Lower leg skin (tissue), 3 donors: ENCODE data around the gene SRGAP1.

ENCODE experiments used
- POLR2A ChIP-seq, 2 donors: fragments of 450-650 bp; IDR thresholded peaks; one replicate each; pipeline ENCODE4 v1.6.1; 2016 to 2017; ENCODE audit warnings: antibody characterized with exemption in 2 of 2, mild to moderate bottlenecking in 1 of 2, moderate library complexity in 1 of 2
- TF ChIP-seq, protein P1 (sequence below), 3 donors: fragments of 450-650 bp; IDR thresholded peaks; one replicate each; pipeline ENCODE4 v1.5.1; 2016; ENCODE audit warnings: antibody characterized with exemption in 3 of 3, mild to moderate bottlenecking in 3 of 3, moderate library complexity in 2 of 3

DNA sequence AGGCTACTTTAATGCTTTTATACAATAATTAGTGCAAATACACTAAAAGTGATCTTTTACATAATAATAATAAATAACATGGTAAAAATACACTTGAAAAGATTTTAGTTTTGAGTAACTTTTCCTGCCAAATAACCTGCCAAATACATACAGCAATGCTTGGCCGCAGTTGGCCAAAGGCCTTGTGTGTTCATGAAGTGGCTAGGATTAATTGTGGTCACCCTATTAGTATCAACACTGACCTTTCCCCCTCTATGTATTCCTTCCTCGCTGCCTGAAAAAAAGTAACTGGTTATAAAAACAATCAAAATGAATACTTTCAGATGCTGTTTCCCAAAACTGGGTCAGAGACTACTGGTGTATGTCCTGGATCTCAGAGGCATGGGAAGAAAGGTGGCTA, 343.3 kb downstream of the SRGAP1 start:
- TF ChIP-seq, protein P1, sequence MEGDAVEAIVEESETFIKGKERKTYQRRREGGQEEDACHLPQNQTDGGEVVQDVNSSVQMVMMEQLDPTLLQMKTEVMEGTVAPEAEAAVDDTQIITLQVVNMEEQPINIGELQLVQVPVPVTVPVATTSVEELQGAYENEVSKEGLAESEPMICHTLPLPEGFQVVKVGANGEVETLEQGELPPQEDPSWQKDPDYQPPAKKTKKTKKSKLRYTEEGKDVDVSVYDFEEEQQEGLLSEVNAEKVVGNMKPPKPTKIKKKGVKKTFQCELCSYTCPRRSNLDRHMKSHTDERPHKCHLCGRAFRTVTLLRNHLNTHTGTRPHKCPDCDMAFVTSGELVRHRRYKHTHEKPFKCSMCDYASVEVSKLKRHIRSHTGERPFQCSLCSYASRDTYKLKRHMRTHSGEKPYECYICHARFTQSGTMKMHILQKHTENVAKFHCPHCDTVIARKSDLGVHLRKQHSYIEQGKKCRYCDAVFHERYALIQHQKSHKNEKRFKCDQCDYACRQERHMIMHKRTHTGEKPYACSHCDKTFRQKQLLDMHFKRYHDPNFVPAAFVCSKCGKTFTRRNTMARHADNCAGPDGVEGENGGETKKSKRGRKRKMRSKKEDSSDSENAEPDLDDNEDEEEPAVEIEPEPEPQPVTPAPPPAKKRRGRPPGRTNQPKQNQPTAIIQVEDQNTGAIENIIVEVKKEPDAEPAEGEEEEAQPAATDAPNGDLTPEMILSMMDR (IDR thresholded peaks at IDR 0.05): no peak
- TF ChIP-seq POLR2A (IDR thresholded peaks at IDR 0.05): no peak
